Astrocyte (in vitro differentiated cells and primary cell): ENCODE data around the gene CNPY3. TPM values are rescaled to one million over a fixed set of nuclear protein-coding genes. Genes with fewer than 3 reads are reported as not detected.
"Not testable (repeated sequence)": the region's sequence is repeated elsewhere in the genome, so short reads cannot be mapped to it uniquely, and the experiment has no call there.

ENCODE experiments used
- DNase-seq: peaks from one replicate; pipeline ENCODE4 v3.0.0-alpha.2; 2010; ENCODE audit warnings: low read depth
- FAIRE-seq: peaks from 2 replicates; lab custom pipeline; 2011; peaks lifted over from hg19 to GRCh38; lab: Jason Lieb, UNC
- H2AFZ ChIP-seq: 2 replicates; pipeline ENCODE4 v1.6.0; 2012; ENCODE audit warnings: low read depth, low read length, inconsistent platforms
- H3K27ac ChIP-seq: 2 replicates; pipeline ENCODE4 v1.5.1; 2011; ENCODE audit warnings: low read depth, low read length, inconsistent platforms
- H3K27me3 ChIP-seq: 2 replicates; pipeline ENCODE4 v1.6.0; 2011; ENCODE audit warnings: low read length, inconsistent platforms; ENCODE audit not compliant: insufficient read depth
- H3K36me3 ChIP-seq: 2 replicates; pipeline ENCODE4 v1.5.1; 2011; ENCODE audit warnings: low read length, inconsistent platforms; ENCODE audit not compliant: insufficient read depth
- H3K4me1 ChIP-seq: 2 replicates; pipeline ENCODE4 v1.5.1; 2011; ENCODE audit warnings: low read length, inconsistent platforms; ENCODE audit not compliant: insufficient read depth
- H3K4me2 ChIP-seq: 2 replicates; pipeline ENCODE4 v1.6.0; 2012; ENCODE audit warnings: low read length, inconsistent platforms
- H3K4me3 ChIP-seq: 2 replicates; pipeline ENCODE4 v1.5.1; 2011; ENCODE audit warnings: low read depth, mild to moderate bottlenecking, low read length, inconsistent platforms; ENCODE audit not compliant: insufficient read depth
- H3K79me2 ChIP-seq: 2 replicates; pipeline ENCODE4 v1.6.0; 2012; ENCODE audit warnings: mild to moderate bottlenecking, low read length, inconsistent platforms; ENCODE audit not compliant: insufficient read depth
- H3K9ac ChIP-seq: 2 replicates; pipeline ENCODE4 v1.6.0; 2012; ENCODE audit warnings: mild to moderate bottlenecking, low read length, inconsistent platforms
- H3K9me3 ChIP-seq: 2 replicates; pipeline ENCODE4 v1.5.1; 2012; ENCODE audit warnings: low read depth, mild to moderate bottlenecking, low read length, inconsistent platforms; ENCODE audit not compliant: insufficient read depth
- H4K20me1 ChIP-seq: 2 replicates; pipeline ENCODE4 v1.6.0; 2012; ENCODE audit warnings: low read length, inconsistent platforms; ENCODE audit not compliant: insufficient read depth
- H3K27ac Mint-ChIP-seq: one replicate; pipeline ENCODE4 v1.8.0; 2021; ENCODE audit warnings: mild to moderate bottlenecking, mixed read lengths; ENCODE audit not compliant: unreplicated experiment
- H3K27me3 Mint-ChIP-seq: one replicate; pipeline ENCODE4 v1.8.0; 2021; ENCODE audit warnings: low read depth, mixed read lengths; ENCODE audit not compliant: unreplicated experiment
- H3K36me3 Mint-ChIP-seq: one replicate; pipeline ENCODE4 v1.8.0; 2021; ENCODE audit warnings: low read depth, mixed read lengths; ENCODE audit not compliant: unreplicated experiment
- H3K4me1 Mint-ChIP-seq: one replicate; pipeline ENCODE4 v1.8.0; 2021; ENCODE audit warnings: low read depth, mixed read lengths; ENCODE audit not compliant: unreplicated experiment
- H3K4me3 Mint-ChIP-seq: one replicate; pipeline ENCODE4 v1.8.0; 2021; ENCODE audit warnings: mild to moderate bottlenecking, moderate library complexity, mixed read lengths; ENCODE audit not compliant: unreplicated experiment
- H3K9me3 Mint-ChIP-seq: one replicate; pipeline ENCODE4 v1.8.0; 2021; ENCODE audit warnings: mild to moderate bottlenecking, mixed read lengths; ENCODE audit not compliant: unreplicated experiment
- CTCF ChIP-seq: IDR thresholded peaks from 2 replicates; pipeline ENCODE4 v1.5.1; 2011; ENCODE audit warnings: low read depth, mild to moderate bottlenecking, inconsistent platforms, low read length, moderate library complexity; ENCODE audit not compliant: insufficient read depth
- EZH2 ChIP-seq: IDR thresholded peaks from 2 replicates; pipeline ENCODE4 v1.6.1; 2012; ENCODE audit warnings: mild to moderate bottlenecking, low read length, inconsistent platforms; ENCODE audit not compliant: insufficient read depth
- total RNA-seq: library from RNA; stranded (reverse); gene quantifications from 2 replicates; pipeline ENCODE4 v1.2.1, GENCODE V29; 2021

The CNPY3 gene
- total RNA-seq, 1 donor from 2014 or later = 37.4 TPM

- Mint-ChIP-seq H3K4me3 (no peak overlapping the region), H3K27ac (no peak overlapping the region), H3K36me3 (peaks cover 19% of the 10 kb centered on the region), H3K27me3 (no peaks in the 10 kb centered on the region), H3K4me1 (no peaks in the 10 kb centered on the region), H3K9me3 (no peaks in the 10 kb centered on the region)
- FAIRE-seq (no peak), DNase-seq (no peak)
- no peak overlapping the region for H2AFZ ChIP-seq
- no peak overlapping the region for H3K9ac ChIP-seq
- no peaks in the 10 kb centered on the region for H3K4me1 ChIP-seq
- peaks cover 6% of the 10 kb centered on the region for H4K20me1 ChIP-seq
- TF ChIP-seq EZH2 = no peak
- no peak for TF ChIP-seq CTCF
- no peak overlapping the region for H3K4me3 ChIP-seq
- no peaks in the 10 kb centered on the region for H3K27me3 ChIP-seq
- no peaks in the 10 kb centered on the region for H3K9me3 ChIP-seq
- H3K4me2 ChIP-seq = no peak overlapping the region
- peaks cover 23% of the 10 kb centered on the region for H3K36me3 ChIP-seq
- H3K27ac ChIP-seq = no peak overlapping the region
- H3K79me2 ChIP-seq = peaks cover 5% of the 10 kb centered on the region
Observed at GRCh38 chr6:42940493-42941045, 11.3 kb downstream of the CNPY3 start.

DNA sequence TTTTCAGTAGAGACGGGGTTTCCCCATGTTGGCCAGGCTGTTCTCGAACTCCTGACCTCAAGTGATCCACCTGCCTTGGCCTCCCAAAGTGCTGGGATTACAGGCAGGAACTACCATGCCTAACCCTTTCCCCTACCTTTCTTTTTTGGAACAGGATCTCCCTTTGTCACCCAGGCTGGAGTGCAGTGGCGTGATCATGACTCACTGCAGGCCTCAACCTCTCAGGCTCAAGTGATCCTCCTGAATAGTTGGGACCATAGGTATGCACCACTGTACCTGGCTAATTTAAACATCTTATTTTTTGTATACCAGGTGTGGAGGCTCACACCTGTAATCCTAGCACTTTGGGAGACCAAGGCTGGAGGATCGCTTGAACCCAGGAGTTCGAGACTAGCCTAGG, 12.1 kb downstream of the CNPY3 start:
- H3K27ac Mint-ChIP-seq, H3K9ac ChIP-seq, H3K27me3 ChIP-seq, H3K9me3 Mint-ChIP-seq, FAIRE-seq, H3K9me3 ChIP-seq, H3K79me2 ChIP-seq, H3K4me1 ChIP-seq, H3K27ac ChIP-seq, H3K4me3 Mint-ChIP-seq, H3K4me3 ChIP-seq, H3K4me2 ChIP-seq, H3K4me1 Mint-ChIP-seq, DNase-seq, H2AFZ ChIP-seq, H3K27me3 Mint-ChIP-seq, H4K20me1 ChIP-seq: not testable (repeated sequence)
- peaks cover 16% of the 10 kb centered on the region for H3K36me3 ChIP-seq
- peaks cover 18% of the 10 kb centered on the region for H3K36me3 Mint-ChIP-seq

DNA sequence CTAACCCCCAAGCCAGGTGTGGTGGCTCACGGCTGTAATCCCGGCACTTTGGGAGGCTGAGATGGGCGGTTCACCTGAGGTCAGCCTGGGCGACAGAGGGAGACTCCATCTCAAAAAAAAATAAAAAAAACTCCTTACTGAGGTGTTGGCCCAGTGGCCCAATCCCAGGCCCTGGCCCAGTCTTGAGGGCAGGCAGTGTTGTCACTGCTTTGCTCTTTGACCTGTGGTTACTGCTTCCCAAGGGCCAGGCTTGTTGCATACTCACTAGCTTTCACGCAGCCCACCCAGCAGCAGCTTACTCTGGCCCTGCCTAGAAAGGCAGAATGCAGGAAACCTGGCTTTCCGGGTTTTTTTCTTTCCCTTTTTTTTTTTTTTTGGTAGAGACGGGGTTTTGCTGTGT, 13.2 kb downstream of the CNPY3 start:
- H3K27ac Mint-ChIP-seq = no peak overlapping the region
- TF ChIP-seq EZH2 (no peak), CTCF (no peak)
- FAIRE-seq = no peak

More for the DNA sequence above, 13.2 kb downstream of the CNPY3 start:
- Histone ChIP-seq H3K9me3 (no peaks in the 10 kb centered on the region), H3K4me2 (no peak overlapping the region), H2AFZ (no peak overlapping the region), H3K27me3 (no peaks in the 10 kb centered on the region), H3K27ac (no peak overlapping the region), H3K79me2 (no peaks in the 10 kb centered on the region), H3K4me3 (no peak overlapping the region), H3K9ac (no peak overlapping the region), H3K4me1 (no peaks in the 10 kb centered on the region), H3K36me3 (peaks cover 8% of the 10 kb centered on the region), H4K20me1 (peaks cover 4% of the 10 kb centered on the region)
- Mint-ChIP-seq H3K9me3 (no peaks in the 10 kb centered on the region), H3K36me3 (peaks cover 16% of the 10 kb centered on the region), H3K4me1 (no peaks in the 10 kb centered on the region), H3K27me3 (no peaks in the 10 kb centered on the region), H3K4me3 (no peak overlapping the region)
- no peak for DNase-seq
